SK-N-SH (cell line): ENCODE data around the gene SETDB2.

ENCODE experiments used
- CHD2 ChIP-seq: fragments of 150-350 bp; IDR thresholded peaks from 2 replicates; pipeline ENCODE4 v1.6.1; 2018; ENCODE audit warnings: low read length; ENCODE audit not compliant: partially characterized antibody
- EZH2phosphoT487 ChIP-seq: fragments of 200-600 bp; sonication (generic); IDR thresholded peaks from 2 replicates; pipeline ENCODE4 v1.6.1; 2017; ENCODE audit warnings: low read depth, mixed run types, mild to moderate bottlenecking, antibody characterized with exemption, moderate library complexity, borderline replicate concordance
- FOSL2 ChIP-seq: IDR thresholded peaks from 2 replicates; pipeline ENCODE4 v1.4.0; 2012; ENCODE audit warnings: low read depth, mild to moderate bottlenecking, moderate library complexity, borderline replicate concordance
- GATA2 ChIP-seq: sonication (generic); formaldehyde crosslinking; IDR thresholded peaks from 2 replicates; pipeline ENCODE4 v1.5.0; 2020; ENCODE audit warnings: mild to moderate bottlenecking, missing genetic modification reagents
- NRF1 ChIP-seq: IDR thresholded peaks from 2 replicates; pipeline ENCODE4 v1.6.1; 2012; ENCODE audit warnings: low read depth, mild to moderate bottlenecking, low read length
- POLR2AphosphoS5 ChIP-seq: IDR thresholded peaks from 2 replicates; pipeline ENCODE4 v1.6.1; 2012; ENCODE audit warnings: low read depth, low read length
- SMC3 ChIP-seq: IDR thresholded peaks from 2 replicates; pipeline ENCODE4 v1.6.1; 2012; ENCODE audit warnings: low read depth, low read length, improper control_type of control experiment
- TAF1 ChIP-seq: IDR thresholded peaks from 2 replicates; pipeline ENCODE4 v1.6.1; 2012; ENCODE audit warnings: low read depth, mild to moderate bottlenecking, low read length, moderate library complexity, borderline replicate concordance
- TEAD4 ChIP-seq: IDR thresholded peaks from 2 replicates; pipeline ENCODE4 v1.4.0; 2012; ENCODE audit warnings: mild to moderate bottlenecking, borderline replicate concordance; ENCODE audit not compliant: insufficient read depth
- ZBTB33 ChIP-seq: IDR thresholded peaks from 2 replicates; pipeline ENCODE4 v1.4.0; 2012; ENCODE audit warnings: low read depth, borderline replicate concordance
- TF ChIP-seq, protein P1 (sequence below): fragments of 200-600 bp; sonication (generic); IDR thresholded peaks from 2 replicates; pipeline ENCODE4 v1.6.1; 2017; ENCODE audit warnings: antibody characterized with exemption, mild to moderate bottlenecking, moderate library complexity
- TF ChIP-seq, protein P2 (sequence below): IDR thresholded peaks from 2 replicates; pipeline ENCODE4; 2012

DNA sequence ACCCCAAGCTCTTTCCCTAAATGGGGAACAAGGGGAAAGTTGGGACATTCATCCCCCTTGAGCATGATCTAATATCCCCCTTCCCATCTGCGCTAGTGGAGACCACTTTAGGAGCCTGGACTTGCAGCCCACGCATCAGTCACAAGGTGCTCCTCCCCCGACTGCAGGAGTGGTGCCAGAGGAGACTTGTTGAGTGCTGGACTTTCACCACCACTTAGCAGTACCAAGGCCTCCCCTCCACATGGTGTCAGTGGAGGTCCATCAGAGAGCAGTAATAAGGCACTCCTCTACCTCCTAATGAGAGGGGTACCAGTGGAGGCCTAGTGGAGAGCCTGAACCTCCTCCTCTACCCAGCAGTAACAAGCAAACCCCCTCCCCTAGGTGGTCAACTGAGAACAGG lies 22.7 kb upstream of the SETDB2 start:
- TF ChIP-seq, protein P1, sequence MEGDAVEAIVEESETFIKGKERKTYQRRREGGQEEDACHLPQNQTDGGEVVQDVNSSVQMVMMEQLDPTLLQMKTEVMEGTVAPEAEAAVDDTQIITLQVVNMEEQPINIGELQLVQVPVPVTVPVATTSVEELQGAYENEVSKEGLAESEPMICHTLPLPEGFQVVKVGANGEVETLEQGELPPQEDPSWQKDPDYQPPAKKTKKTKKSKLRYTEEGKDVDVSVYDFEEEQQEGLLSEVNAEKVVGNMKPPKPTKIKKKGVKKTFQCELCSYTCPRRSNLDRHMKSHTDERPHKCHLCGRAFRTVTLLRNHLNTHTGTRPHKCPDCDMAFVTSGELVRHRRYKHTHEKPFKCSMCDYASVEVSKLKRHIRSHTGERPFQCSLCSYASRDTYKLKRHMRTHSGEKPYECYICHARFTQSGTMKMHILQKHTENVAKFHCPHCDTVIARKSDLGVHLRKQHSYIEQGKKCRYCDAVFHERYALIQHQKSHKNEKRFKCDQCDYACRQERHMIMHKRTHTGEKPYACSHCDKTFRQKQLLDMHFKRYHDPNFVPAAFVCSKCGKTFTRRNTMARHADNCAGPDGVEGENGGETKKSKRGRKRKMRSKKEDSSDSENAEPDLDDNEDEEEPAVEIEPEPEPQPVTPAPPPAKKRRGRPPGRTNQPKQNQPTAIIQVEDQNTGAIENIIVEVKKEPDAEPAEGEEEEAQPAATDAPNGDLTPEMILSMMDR: no peak
- TF ChIP-seq EZH2phosphoT487: no peak
- no peak for TF ChIP-seq TAF1
- no peak for TF ChIP-seq FOSL2
- TF ChIP-seq CHD2: no peak
- no peak for TF ChIP-seq GATA2 (CRISPR knock-in tag)
- no peak for TF ChIP-seq POLR2AphosphoS5
- no peak for TF ChIP-seq SMC3
- TF ChIP-seq ZBTB33: no peak
- TF ChIP-seq TEAD4: no peak
- TF ChIP-seq, protein P2, sequence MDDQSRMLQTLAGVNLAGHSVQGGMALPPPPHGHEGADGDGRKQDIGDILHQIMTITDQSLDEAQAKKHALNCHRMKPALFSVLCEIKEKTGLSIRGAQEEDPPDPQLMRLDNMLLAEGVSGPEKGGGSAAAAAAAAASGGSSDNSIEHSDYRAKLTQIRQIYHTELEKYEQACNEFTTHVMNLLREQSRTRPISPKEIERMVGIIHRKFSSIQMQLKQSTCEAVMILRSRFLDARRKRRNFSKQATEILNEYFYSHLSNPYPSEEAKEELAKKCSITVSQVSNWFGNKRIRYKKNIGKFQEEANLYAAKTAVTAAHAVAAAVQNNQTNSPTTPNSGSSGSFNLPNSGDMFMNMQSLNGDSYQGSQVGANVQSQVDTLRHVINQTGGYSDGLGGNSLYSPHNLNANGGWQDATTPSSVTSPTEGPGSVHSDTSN: no peak
- TF ChIP-seq NRF1: no peak
